ENCODE results near the gene PROCA1.

The PROCA1 gene

DNA sequence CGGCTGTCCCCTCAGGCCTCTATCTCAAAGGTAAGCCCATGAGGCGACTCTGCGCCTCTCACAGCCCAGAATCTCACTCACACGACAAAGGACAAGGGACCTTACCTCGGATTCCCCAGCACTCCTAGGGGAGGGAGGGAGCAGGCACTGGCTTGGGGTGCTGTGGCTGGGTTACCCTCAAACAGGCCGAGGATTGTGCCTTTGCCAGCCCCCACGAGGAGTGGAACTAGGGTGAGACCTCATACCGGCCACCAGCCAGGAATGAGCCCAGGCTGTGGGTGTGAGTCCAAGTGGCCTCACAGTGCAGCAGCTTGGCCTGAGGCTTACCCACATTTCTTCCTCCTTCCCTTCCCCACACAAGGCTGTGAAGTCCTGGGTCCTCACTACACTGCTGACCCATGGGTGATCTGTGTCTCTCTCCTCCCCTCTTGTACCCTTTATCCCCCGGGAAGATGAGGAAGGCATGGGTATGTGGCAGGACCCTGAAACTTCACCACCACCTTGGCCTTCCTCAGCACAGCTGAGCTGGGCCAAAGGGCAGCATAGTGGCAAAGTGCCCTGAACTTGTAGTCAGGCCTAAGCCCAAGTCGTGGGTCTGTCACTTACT is 5.9 kb downstream of the PROCA1 start:
- no peak overlapping the region for H3K14ac ChIP-seq (ENCODE audit: low read length)
- peaks cover 39 to 50% of the 10 kb centered on the region in 2 experiments for H3K36me3 ChIP-seq (ENCODE audit: control insufficient read depth in 1 of 2, insufficient read depth in 2 of 2, low read length in 2 of 2)
- no peak overlapping the region for H2AK5ac ChIP-seq (ENCODE audit: low read length)
- H3K4me1 ChIP-seq (ENCODE audit: control insufficient read depth in 1 of 2, insufficient read depth in 2 of 2, low read length in 2 of 2) = peaks cover 2 to 4% of the 10 kb centered on the region in 2 experiments
- H2BK120ac ChIP-seq (ENCODE audit: insufficient read depth, low read length, poor library complexity) = no peak overlapping the region
- H3K9ac ChIP-seq (ENCODE audit: low read length) = no peak overlapping the region
- H2BK12ac ChIP-seq (ENCODE audit: low read length) = no peak overlapping the region
- H3K27ac ChIP-seq (ENCODE audit: low read depth, low read length) = no peak overlapping the region
- H3K23ac ChIP-seq (ENCODE audit: low read length) = no peak overlapping the region
- H3K79me1 ChIP-seq (ENCODE audit: low read length) = peaks cover 4% of the 10 kb centered on the region
- H3K79me2 ChIP-seq (ENCODE audit: control insufficient read depth, insufficient read depth, low read length, poor library complexity) = peaks cover 4% of the 10 kb centered on the region
- no peak overlapping the region for H3K4me2 ChIP-seq (ENCODE audit: low read length)
- H3K18ac ChIP-seq (ENCODE audit: low read length) = no peak overlapping the region
- H2BK5ac ChIP-seq (ENCODE audit: low read depth, low read length, poor library complexity) = no peak overlapping the region
- no peak overlapping the region for H4K91ac ChIP-seq (ENCODE audit: low read depth, low read length)
- no peak overlapping the region for H4K12ac ChIP-seq (ENCODE audit: low read depth, low read length)
- H2AFZ ChIP-seq (ENCODE audit: insufficient read depth, low read length, poor library complexity) = no peak overlapping the region
- H3K4ac ChIP-seq (ENCODE audit: low read depth, low read length) = no peak overlapping the region
- H3K4me3 ChIP-seq (ENCODE audit: low read depth, low read length) = no peak overlapping the region
- WGBS (ENCODE audit: extremely low coverage, insufficient coverage, insufficient read length) = no CpG with 5 or more reads among the region's 10 CpGs
- no peak for DNase-seq
- no peaks in the 10 kb centered on the region for H3K9me3 ChIP-seq (ENCODE audit: insufficient read depth, low read depth, low read length)
- H3K27me3 ChIP-seq (ENCODE audit: insufficient read depth, low read length) = no peaks in the 10 kb centered on the region
- no peak overlapping the region for H4K8ac ChIP-seq (ENCODE audit: low read depth, low read length)

DNA sequence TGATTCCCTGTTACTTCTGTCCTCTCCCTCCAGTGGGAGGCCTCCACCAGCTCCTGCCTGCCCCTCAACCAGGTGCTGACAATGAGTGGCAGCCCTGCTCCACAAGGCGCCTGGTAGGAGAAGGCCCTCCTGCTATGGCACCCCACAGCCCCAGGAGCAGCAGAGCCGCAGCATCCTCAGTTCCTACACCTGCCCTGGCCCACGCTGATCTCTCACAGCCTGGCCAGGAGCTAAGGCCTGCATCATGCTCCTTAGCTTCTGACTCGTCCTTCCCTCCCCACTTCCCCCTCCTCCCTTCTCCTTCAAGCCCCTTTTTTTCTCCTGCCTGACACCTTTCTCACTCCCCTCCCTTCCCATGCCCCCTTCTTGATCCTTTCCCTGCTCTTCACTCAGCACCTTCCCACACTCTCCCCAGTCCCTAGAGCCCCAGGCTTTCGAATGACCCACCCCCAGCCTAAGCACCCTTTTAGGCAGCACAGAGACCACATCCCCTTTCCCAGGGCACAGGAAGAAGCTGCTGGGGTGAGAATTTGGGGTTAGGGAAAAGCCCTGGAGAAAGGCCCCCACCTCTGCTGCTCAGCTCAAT is 6.5 kb downstream of the PROCA1 start:
- no peaks in the 10 kb centered on the region for H3K79me2 ChIP-seq (ENCODE audit: control insufficient read depth, insufficient read depth, low read length, poor library complexity)
- no peak overlapping the region for H3K18ac ChIP-seq (ENCODE audit: low read length)
- H3K79me1 ChIP-seq (ENCODE audit: low read length) = no peaks in the 10 kb centered on the region
- H3K27ac ChIP-seq (ENCODE audit: low read depth, low read length) = no peak overlapping the region
- no peaks in the 10 kb centered on the region for H3K27me3 ChIP-seq (ENCODE audit: insufficient read depth, low read length)
- H2AFZ ChIP-seq (ENCODE audit: insufficient read depth, low read length, poor library complexity) = no peak overlapping the region
- no peak overlapping the region for H2AK5ac ChIP-seq (ENCODE audit: low read length)
- WGBS (ENCODE audit: extremely low coverage, insufficient coverage, insufficient read length) = no CpG with 5 or more reads among the region's 5 CpGs
- no peak overlapping the region for H3K4ac ChIP-seq (ENCODE audit: low read depth, low read length)
- peaks cover 2 to 4% of the 10 kb centered on the region in 2 experiments for H3K4me1 ChIP-seq (ENCODE audit: control insufficient read depth in 1 of 2, insufficient read depth in 2 of 2, low read length in 2 of 2)
- no peak overlapping the region for H2BK12ac ChIP-seq (ENCODE audit: low read length)
- no peak overlapping the region for H4K8ac ChIP-seq (ENCODE audit: low read depth, low read length)
- peaks cover 46 to 57% of the 10 kb centered on the region in 2 experiments for H3K36me3 ChIP-seq (ENCODE audit: control insufficient read depth in 1 of 2, insufficient read depth in 2 of 2, low read length in 2 of 2)
- no peak overlapping the region for H3K4me3 ChIP-seq (ENCODE audit: low read depth, low read length)
- DNase-seq = no peak
- no peak overlapping the region for H2BK5ac ChIP-seq (ENCODE audit: low read depth, low read length, poor library complexity)
- no peak overlapping the region for H4K12ac ChIP-seq (ENCODE audit: low read depth, low read length)
- H2BK120ac ChIP-seq (ENCODE audit: insufficient read depth, low read length, poor library complexity) = no peak overlapping the region
- H4K91ac ChIP-seq (ENCODE audit: low read depth, low read length) = no peak overlapping the region
- H3K4me2 ChIP-seq (ENCODE audit: low read length) = no peak overlapping the region
- no peak overlapping the region for H3K9ac ChIP-seq (ENCODE audit: low read length)
- H3K14ac ChIP-seq (ENCODE audit: low read length) = no peak overlapping the region
- no peaks in the 10 kb centered on the region for H3K9me3 ChIP-seq (ENCODE audit: insufficient read depth, low read depth, low read length)
- H3K23ac ChIP-seq (ENCODE audit: low read length) = no peak overlapping the region

DNA sequence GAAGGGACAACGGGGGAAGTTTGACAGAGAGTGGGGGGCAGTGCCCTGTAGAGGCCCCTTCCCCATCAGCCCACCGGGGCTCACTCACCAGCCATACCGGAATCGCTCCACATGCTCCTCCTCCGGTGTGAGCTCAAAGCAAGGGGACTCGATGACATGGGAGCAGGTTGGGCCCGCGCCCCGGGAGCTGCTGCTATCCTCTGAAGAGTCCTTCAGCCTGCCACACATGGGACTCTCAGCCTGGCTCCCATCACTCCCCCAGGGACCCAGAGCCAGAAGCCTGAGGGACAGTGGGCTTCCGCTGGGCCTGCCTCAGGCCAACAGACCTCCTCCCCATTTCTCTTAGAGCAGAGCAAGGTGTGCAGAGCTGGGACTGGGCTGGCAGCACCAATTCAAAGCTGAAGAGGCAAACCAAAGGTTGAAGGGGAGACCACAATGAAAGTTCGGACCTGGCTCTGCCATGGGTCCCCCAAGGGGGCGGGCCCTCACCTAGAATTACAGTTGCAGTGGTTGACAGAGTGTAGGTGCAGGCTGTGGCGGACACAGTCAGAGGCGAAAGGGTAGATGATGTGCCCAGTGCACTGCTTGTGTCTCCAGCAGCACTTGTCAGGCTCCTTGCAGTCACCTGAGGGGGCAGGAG is 7.3 kb downstream of the PROCA1 start:
- H3K23ac ChIP-seq (ENCODE audit: low read length) = no peak overlapping the region
- H2BK5ac ChIP-seq (ENCODE audit: low read depth, low read length, poor library complexity) = no peak overlapping the region
- no peaks in the 10 kb centered on the region for H3K4me1 ChIP-seq (ENCODE audit: control insufficient read depth in 1 of 2, insufficient read depth in 2 of 2, low read length in 2 of 2)
- H2BK12ac ChIP-seq (ENCODE audit: low read length) = no peak overlapping the region
- H2BK120ac ChIP-seq (ENCODE audit: insufficient read depth, low read length, poor library complexity) = no peak overlapping the region
- H3K4me3 ChIP-seq (ENCODE audit: low read depth, low read length) = no peak overlapping the region
- H3K79me1 ChIP-seq (ENCODE audit: low read length) = no peaks in the 10 kb centered on the region
- H3K14ac ChIP-seq (ENCODE audit: low read length) = no peak overlapping the region
- no peak overlapping the region for H3K4me2 ChIP-seq (ENCODE audit: low read length)
- no peak overlapping the region for H4K91ac ChIP-seq (ENCODE audit: low read depth, low read length)
- H3K9ac ChIP-seq (ENCODE audit: low read length) = no peak overlapping the region
- no peaks in the 10 kb centered on the region for H3K27me3 ChIP-seq (ENCODE audit: insufficient read depth, low read length)
- WGBS (ENCODE audit: extremely low coverage, insufficient coverage, insufficient read length) = no CpG with 5 or more reads among the region's 14 CpGs
- peaks cover 54 to 65% of the 10 kb centered on the region in 2 experiments for H3K36me3 ChIP-seq (ENCODE audit: control insufficient read depth in 1 of 2, insufficient read depth in 2 of 2, low read length in 2 of 2)
- no peak overlapping the region for H2AK5ac ChIP-seq (ENCODE audit: low read length)
- no peak overlapping the region for H3K18ac ChIP-seq (ENCODE audit: low read length)
- H3K27ac ChIP-seq (ENCODE audit: low read depth, low read length) = no peak overlapping the region
- no peaks in the 10 kb centered on the region for H3K79me2 ChIP-seq (ENCODE audit: control insufficient read depth, insufficient read depth, low read length, poor library complexity)
- no peaks in the 10 kb centered on the region for H3K9me3 ChIP-seq (ENCODE audit: insufficient read depth, low read depth, low read length)
- no peak for DNase-seq
- no peak overlapping the region for H4K12ac ChIP-seq (ENCODE audit: low read depth, low read length)
- H4K8ac ChIP-seq (ENCODE audit: low read depth, low read length) = no peak overlapping the region
- H3K4ac ChIP-seq (ENCODE audit: low read depth, low read length) = no peak overlapping the region
- H2AFZ ChIP-seq (ENCODE audit: insufficient read depth, low read length, poor library complexity) = no peak overlapping the region

DNA sequence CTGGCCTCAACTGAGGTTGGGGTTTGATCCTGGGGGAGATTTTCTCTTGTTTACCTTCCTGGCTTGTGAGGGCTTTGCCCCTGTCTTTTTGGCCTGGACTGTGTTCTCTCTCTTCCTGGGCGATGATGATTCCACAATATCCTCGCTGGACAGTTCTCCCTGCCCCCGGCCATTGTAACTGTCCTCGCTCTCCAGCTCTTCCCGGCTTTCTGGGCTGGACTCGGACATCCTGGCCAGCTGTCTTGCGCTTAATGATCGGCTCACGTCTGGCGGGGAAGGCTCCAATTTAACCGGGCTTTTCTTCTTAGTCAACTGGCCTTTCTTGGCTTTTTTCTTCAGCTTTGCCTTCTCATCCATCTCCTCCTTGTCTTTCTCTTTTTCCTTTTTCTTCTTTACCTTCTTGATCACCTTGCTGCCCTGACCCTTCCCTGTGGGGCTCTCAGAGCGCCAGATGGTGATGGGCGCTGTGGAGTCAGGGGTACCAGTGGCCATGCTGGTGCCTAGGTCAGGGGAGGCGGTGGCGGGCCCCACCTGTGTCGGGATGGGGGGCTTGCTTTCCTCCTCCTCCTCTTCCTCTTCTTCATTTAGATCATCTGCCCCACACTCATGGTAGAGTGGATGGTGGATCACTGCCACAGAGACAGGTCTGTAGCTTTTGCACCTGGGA is 8.0 kb downstream of the PROCA1 start:
- Histone ChIP-seq H3K79me1 (ENCODE audit: low read length) (no peaks in the 10 kb centered on the region), H2AK5ac (ENCODE audit: low read length) (no peak overlapping the region), H3K18ac (ENCODE audit: low read length) (no peak overlapping the region), H3K4me2 (ENCODE audit: low read length) (no peak overlapping the region), H3K36me3 (ENCODE audit: control insufficient read depth in 1 of 2, insufficient read depth in 2 of 2, low read length in 2 of 2) (peaks cover 58 to 72% of the 10 kb centered on the region in 2 experiments), H3K4me3 (ENCODE audit: low read depth, low read length) (no peak overlapping the region), H4K91ac (ENCODE audit: low read depth, low read length) (no peak overlapping the region), H3K27ac (ENCODE audit: low read depth, low read length) (no peak overlapping the region), H3K9ac (ENCODE audit: low read length) (no peak overlapping the region), H4K12ac (ENCODE audit: low read depth, low read length) (no peak overlapping the region), H3K27me3 (ENCODE audit: insufficient read depth, low read length) (no peaks in the 10 kb centered on the region), H3K23ac (ENCODE audit: low read length) (no peak overlapping the region), H3K4ac (ENCODE audit: low read depth, low read length) (no peak overlapping the region), H2BK12ac (ENCODE audit: low read length) (no peak overlapping the region), H3K9me3 (ENCODE audit: insufficient read depth, low read depth, low read length) (no peaks in the 10 kb centered on the region), H2BK120ac (ENCODE audit: insufficient read depth, low read length, poor library complexity) (no peak overlapping the region), H2AFZ (ENCODE audit: insufficient read depth, low read length, poor library complexity) (no peak overlapping the region), H3K14ac (ENCODE audit: low read length) (no peak overlapping the region), H3K79me2 (ENCODE audit: control insufficient read depth, insufficient read depth, low read length, poor library complexity) (no peaks in the 10 kb centered on the region), H4K8ac (ENCODE audit: low read depth, low read length) (no peak overlapping the region), H3K4me1 (ENCODE audit: control insufficient read depth in 1 of 2, insufficient read depth in 2 of 2, low read length in 2 of 2) (no peaks in the 10 kb centered on the region), H2BK5ac (ENCODE audit: low read depth, low read length, poor library complexity) (no peak overlapping the region)
- no peak for DNase-seq
- no CpG with 5 or more reads among the region's 16 CpGs for WGBS (ENCODE audit: extremely low coverage, insufficient coverage, insufficient read length)

Data from trophoblast cell (in vitro differentiated cells and primary cell).